GM23338 (cell line): ENCODE results near the gene NCDN. TPM values are rescaled to one million over a fixed set of nuclear protein-coding genes. Genes with fewer than 3 reads are reported as not detected.
"Not testable (repeated sequence)": the region's sequence is repeated elsewhere in the genome, so short reads cannot be mapped to it uniquely, and the experiment has no call there.

ENCODE experiments used
- ATAC-seq: fragments of 200-7000 bp; cut with Tn5 transposase; 3 replicates; pipeline ENCODE4 v1.9.1; 2020
- DNase-seq: peaks from one replicate; pipeline ENCODE4 v3.0.0-alpha.2; 2015; ENCODE audit warnings: low spot score
- H2AFZ ChIP-seq: fragments of 200-600 bp; sonication (generic); 2 replicates; pipeline ENCODE4 v1.8.0; 2016; ENCODE audit warnings: antibody characterized with exemption, mild to moderate bottlenecking, moderate library complexity
- H3F3A ChIP-seq: fragments of 200-600 bp; sonication (generic); replicated peaks from 2 replicates; pipeline ENCODE4 v1.8.0; 2017; ENCODE audit warnings: antibody characterized with exemption, mixed run types, low read depth
- H3K27ac ChIP-seq: fragments of 200-600 bp; sonication (generic); 2 replicates; pipeline ENCODE4 v1.6.1; 2016; ENCODE audit warnings: low read depth
- H3K27me3 ChIP-seq: fragments of 200-600 bp; sonication (generic); 2 replicates; pipeline ENCODE4 v1.8.0; 2016; ENCODE audit warnings: mild to moderate bottlenecking, mixed run types, moderate library complexity; ENCODE audit not compliant: insufficient read depth
- H3K36me3 ChIP-seq: fragments of 200-600 bp; sonication (generic); 2 replicates; pipeline ENCODE4 v1.8.0; 2016; ENCODE audit warnings: mild to moderate bottlenecking; ENCODE audit not compliant: insufficient read depth
- H3K4me1 ChIP-seq: fragments of 200-600 bp; sonication (generic); 2 replicates; pipeline ENCODE4 v1.8.0; 2016; ENCODE audit warnings: mild to moderate bottlenecking, moderate library complexity; ENCODE audit not compliant: insufficient read depth
- H3K4me2 ChIP-seq: fragments of 200-600 bp; sonication (generic); 2 replicates; pipeline ENCODE4 v1.7.1; 2017; ENCODE audit warnings: mixed run types
- H3K4me3 ChIP-seq: fragments of 200-600 bp; sonication (generic); 2 replicates; pipeline ENCODE4 v1.6.1; 2016; ENCODE audit warnings: mixed run types
- H3K79me2 ChIP-seq: fragments of 200-600 bp; sonication (generic); replicated peaks from 2 replicates; pipeline ENCODE4 v1.8.0; 2017; ENCODE audit warnings: mild to moderate bottlenecking; ENCODE audit not compliant: insufficient read depth
- H3K9me2 ChIP-seq: fragments of 200-600 bp; sonication (generic); 2 replicates; pipeline ENCODE4 v1.8.0; 2017; ENCODE audit not compliant: insufficient read depth
- H4K20me1 ChIP-seq: fragments of 200-600 bp; sonication (generic); replicated peaks from 2 replicates; pipeline ENCODE4 v1.8.0; 2017; ENCODE audit warnings: mild to moderate bottlenecking; ENCODE audit not compliant: insufficient read depth
- H3K27ac Mint-ChIP-seq: 2 replicates; pipeline ENCODE4 v1.8.0; 2020; ENCODE audit warnings: inconsistent platforms, mild to moderate bottlenecking, moderate library complexity, mixed read lengths
- H3K27me3 Mint-ChIP-seq: 3 replicates; pipeline ENCODE4 v1.8.0; 2022; ENCODE audit warnings: low read depth, mild to moderate bottlenecking, moderate library complexity, mixed read lengths, inconsistent platforms; ENCODE audit not compliant: insufficient read depth, poor library complexity
- H3K36me3 Mint-ChIP-seq: 3 replicates; pipeline ENCODE4 v1.8.0; 2021; ENCODE audit warnings: low read depth, mild to moderate bottlenecking, inconsistent platforms, moderate library complexity, mixed read lengths
- H3K4me1 Mint-ChIP-seq: 3 replicates; pipeline ENCODE4 v1.8.0; 2020; ENCODE audit warnings: mild to moderate bottlenecking, inconsistent platforms, mixed read lengths
- H3K4me3 Mint-ChIP-seq: 3 replicates; pipeline ENCODE4 v1.8.0; 2021; ENCODE audit warnings: moderate library complexity, mild to moderate bottlenecking, inconsistent platforms, mixed read lengths
- H3K9me3 Mint-ChIP-seq: 3 replicates; pipeline ENCODE4 v1.8.0; 2020; ENCODE audit warnings: moderate library complexity, mild to moderate bottlenecking, inconsistent platforms, mixed read lengths
- EZH2 ChIP-seq: fragments of 200-600 bp; sonication (generic); IDR thresholded peaks from one replicate; pipeline ENCODE4 v1.8.0; 2017; ENCODE audit warnings: antibody characterized with exemption, mild to moderate bottlenecking, low read depth; ENCODE audit not compliant: unreplicated experiment
- EZH2phosphoT487 ChIP-seq: fragments of 200-600 bp; sonication (generic); IDR thresholded peaks from one replicate; pipeline ENCODE4 v1.8.1; 2018; ENCODE audit warnings: antibody characterized with exemption; ENCODE audit not compliant: unreplicated experiment
- JUNB ChIP-seq: IDR thresholded peaks from one replicate; pipeline ENCODE4 v1.6.1; 2016; ENCODE audit warnings: antibody characterized with exemption; ENCODE audit not compliant: unreplicated experiment
- ZNF114 ChIP-seq: fragments of 250-450 bp; sonication (Bioruptor Pico); IDR thresholded peaks from 2 replicates; pipeline ENCODE4 v1.5.0; 2020; ENCODE audit warnings: mild to moderate bottlenecking, moderate library complexity
- ZNF331 ChIP-seq: fragments of 250-450 bp; sonication (Bioruptor Pico); IDR thresholded peaks from 2 replicates; pipeline ENCODE4 v1.5.0; 2020; ENCODE audit warnings: low read depth, mild to moderate bottlenecking, moderate library complexity
- polyA plus RNA-seq: library from polyadenylated mRNA; unstranded; fragments of >200 nt; fragmentation: Nextera tagmentation; extraction: Ambion mirVana; gene quantifications from 2 replicates; pipeline ENCODE4 v1.2.1, GENCODE V29; 2016
- total RNA-seq: library from RNA; depleted of rRNA; stranded (reverse); fragments of >200 nt; shearing (Covaris generic); gene quantifications from 2 replicates; pipeline ENCODE4 v1.2.3, GENCODE V29; 2014
- TF ChIP-seq, protein P1 (sequence below): IDR thresholded peaks from one replicate; pipeline ENCODE4 v1.6.1; 2018; ENCODE audit warnings: antibody characterized with exemption; ENCODE audit not compliant: unreplicated experiment
- TF ChIP-seq, protein P2 (sequence below): fragments of 250-450 bp; sonication (Bioruptor Pico); IDR thresholded peaks from 2 replicates; pipeline ENCODE4 v1.5.0; 2020; ENCODE audit warnings: mild to moderate bottlenecking, moderate library complexity

The NCDN gene
- total and polyA plus RNA-seq, 2 experiments from 2014 or later: 13.2 to 44.2 TPM

DNA sequence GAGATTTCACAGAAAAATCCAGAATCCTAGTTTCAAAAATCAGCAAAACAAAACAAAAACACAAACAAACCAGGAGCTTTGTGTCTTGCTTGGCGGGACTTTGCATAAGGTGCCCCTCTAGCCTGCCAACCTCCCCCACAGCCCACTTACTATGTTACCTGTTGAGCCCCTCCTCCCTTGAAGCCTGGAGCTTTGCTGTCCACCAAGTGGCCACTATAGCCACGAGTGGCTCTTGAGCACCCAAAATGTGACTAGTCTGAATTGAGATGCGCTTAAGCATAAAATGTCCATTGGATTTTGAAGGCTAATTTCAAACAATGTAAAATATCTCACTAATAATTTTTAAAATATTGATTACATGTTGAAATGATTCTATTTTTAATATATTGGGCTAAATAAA is 27.7 kb downstream of the NCDN start (continued):
- TF ChIP-seq, protein P1, sequence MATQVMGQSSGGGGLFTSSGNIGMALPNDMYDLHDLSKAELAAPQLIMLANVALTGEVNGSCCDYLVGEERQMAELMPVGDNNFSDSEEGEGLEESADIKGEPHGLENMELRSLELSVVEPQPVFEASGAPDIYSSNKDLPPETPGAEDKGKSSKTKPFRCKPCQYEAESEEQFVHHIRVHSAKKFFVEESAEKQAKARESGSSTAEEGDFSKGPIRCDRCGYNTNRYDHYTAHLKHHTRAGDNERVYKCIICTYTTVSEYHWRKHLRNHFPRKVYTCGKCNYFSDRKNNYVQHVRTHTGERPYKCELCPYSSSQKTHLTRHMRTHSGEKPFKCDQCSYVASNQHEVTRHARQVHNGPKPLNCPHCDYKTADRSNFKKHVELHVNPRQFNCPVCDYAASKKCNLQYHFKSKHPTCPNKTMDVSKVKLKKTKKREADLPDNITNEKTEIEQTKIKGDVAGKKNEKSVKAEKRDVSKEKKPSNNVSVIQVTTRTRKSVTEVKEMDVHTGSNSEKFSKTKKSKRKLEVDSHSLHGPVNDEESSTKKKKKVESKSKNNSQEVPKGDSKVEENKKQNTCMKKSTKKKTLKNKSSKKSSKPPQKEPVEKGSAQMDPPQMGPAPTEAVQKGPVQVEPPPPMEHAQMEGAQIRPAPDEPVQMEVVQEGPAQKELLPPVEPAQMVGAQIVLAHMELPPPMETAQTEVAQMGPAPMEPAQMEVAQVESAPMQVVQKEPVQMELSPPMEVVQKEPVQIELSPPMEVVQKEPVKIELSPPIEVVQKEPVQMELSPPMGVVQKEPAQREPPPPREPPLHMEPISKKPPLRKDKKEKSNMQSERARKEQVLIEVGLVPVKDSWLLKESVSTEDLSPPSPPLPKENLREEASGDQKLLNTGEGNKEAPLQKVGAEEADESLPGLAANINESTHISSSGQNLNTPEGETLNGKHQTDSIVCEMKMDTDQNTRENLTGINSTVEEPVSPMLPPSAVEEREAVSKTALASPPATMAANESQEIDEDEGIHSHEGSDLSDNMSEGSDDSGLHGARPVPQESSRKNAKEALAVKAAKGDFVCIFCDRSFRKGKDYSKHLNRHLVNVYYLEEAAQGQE: no peak
- no peak for TF ChIP-seq EZH2
- no peak for TF ChIP-seq ZNF114 (CRISPR knock-in tag)
- no peak for TF ChIP-seq EZH2phosphoT487

DNA sequence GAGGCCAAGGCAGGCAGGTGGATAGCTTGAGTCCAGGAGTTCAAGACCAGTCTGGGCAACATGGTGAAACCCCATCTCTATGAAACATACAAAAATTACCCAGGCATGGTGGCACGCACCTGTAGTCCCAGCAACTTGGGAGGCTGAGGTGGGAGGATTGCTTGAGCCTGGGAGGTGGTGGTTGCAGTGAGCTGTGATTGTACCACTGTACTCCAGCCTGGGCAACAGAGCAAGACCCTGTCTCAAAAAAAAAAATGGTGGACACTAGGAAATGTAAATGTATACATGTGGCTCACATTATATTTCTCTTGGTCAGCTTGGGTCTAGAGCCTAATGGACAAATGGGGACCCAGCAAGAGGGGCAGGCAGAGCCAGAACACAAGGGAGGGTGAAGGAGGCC is 28.2 kb downstream of the NCDN start:
- not testable (repeated sequence) for H4K20me1 ChIP-seq, H3K4me2 ChIP-seq, H3K36me3 Mint-ChIP-seq, H3K27me3 Mint-ChIP-seq, H3K36me3 ChIP-seq, H3K27me3 ChIP-seq, ATAC-seq, H2AFZ ChIP-seq, H3K4me3 ChIP-seq, H3K27ac ChIP-seq, H3K9me3 Mint-ChIP-seq, H3K79me2 ChIP-seq, H3K27ac Mint-ChIP-seq, DNase-seq, H3K9me2 ChIP-seq, H3K4me3 Mint-ChIP-seq, H3K4me1 Mint-ChIP-seq, H3F3A ChIP-seq, H3K4me1 ChIP-seq

DNA sequence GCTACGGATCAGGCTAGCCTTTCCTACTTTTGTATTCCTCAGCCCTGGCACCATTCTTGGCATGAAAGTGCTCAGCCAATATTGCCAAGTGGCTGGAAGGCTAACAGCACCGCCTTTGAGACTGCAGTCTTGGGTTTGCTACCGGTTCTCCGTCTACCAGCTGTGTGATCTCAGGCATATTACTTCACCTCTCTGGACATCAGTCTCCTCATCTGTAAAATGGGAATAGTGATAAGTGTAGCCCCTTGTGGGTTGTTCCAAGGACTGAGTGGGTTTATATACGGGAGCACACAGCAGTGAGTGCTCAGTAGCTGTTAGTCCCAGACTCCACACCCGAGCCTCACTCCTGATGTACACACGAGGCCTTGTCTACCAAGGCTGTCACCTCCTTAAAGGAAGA is 29.2 kb downstream of the NCDN start:
- no peak overlapping the region for H3K4me3 ChIP-seq
- H3K27me3 Mint-ChIP-seq: peaks cover 8% of the 10 kb centered on the region
- ATAC-seq (no peak), DNase-seq (no peak)
- H3K79me2 ChIP-seq: no peaks in the 10 kb centered on the region
- H3K9me3 Mint-ChIP-seq: 0 out of 3 replicates have a peak, but pooled peaks cover 2% of the 10 kb centered on the region
- no peak overlapping the region for H3K4me3 Mint-ChIP-seq
- H4K20me1 ChIP-seq: no peaks in the 10 kb centered on the region
- no peaks in the 10 kb centered on the region for H3K27me3 ChIP-seq
- H3K36me3 Mint-ChIP-seq: no peaks in the 10 kb centered on the region
- no peaks in the 10 kb centered on the region for H3F3A ChIP-seq
- H3K27ac Mint-ChIP-seq: no peak overlapping the region
- peaks cover 7% of the 10 kb centered on the region; the same call in 2 of the 3 replicates for H3K4me1 Mint-ChIP-seq
- H3K4me1 ChIP-seq: no peaks in the 10 kb centered on the region
- H3K27ac ChIP-seq: no peak overlapping the region
- H3K4me2 ChIP-seq: no peak overlapping the region
- H2AFZ ChIP-seq: no peak overlapping the region
- H3K9me2 ChIP-seq: no peaks in the 10 kb centered on the region
- no peaks in the 10 kb centered on the region for H3K36me3 ChIP-seq
- TF ChIP-seq, protein P2, sequence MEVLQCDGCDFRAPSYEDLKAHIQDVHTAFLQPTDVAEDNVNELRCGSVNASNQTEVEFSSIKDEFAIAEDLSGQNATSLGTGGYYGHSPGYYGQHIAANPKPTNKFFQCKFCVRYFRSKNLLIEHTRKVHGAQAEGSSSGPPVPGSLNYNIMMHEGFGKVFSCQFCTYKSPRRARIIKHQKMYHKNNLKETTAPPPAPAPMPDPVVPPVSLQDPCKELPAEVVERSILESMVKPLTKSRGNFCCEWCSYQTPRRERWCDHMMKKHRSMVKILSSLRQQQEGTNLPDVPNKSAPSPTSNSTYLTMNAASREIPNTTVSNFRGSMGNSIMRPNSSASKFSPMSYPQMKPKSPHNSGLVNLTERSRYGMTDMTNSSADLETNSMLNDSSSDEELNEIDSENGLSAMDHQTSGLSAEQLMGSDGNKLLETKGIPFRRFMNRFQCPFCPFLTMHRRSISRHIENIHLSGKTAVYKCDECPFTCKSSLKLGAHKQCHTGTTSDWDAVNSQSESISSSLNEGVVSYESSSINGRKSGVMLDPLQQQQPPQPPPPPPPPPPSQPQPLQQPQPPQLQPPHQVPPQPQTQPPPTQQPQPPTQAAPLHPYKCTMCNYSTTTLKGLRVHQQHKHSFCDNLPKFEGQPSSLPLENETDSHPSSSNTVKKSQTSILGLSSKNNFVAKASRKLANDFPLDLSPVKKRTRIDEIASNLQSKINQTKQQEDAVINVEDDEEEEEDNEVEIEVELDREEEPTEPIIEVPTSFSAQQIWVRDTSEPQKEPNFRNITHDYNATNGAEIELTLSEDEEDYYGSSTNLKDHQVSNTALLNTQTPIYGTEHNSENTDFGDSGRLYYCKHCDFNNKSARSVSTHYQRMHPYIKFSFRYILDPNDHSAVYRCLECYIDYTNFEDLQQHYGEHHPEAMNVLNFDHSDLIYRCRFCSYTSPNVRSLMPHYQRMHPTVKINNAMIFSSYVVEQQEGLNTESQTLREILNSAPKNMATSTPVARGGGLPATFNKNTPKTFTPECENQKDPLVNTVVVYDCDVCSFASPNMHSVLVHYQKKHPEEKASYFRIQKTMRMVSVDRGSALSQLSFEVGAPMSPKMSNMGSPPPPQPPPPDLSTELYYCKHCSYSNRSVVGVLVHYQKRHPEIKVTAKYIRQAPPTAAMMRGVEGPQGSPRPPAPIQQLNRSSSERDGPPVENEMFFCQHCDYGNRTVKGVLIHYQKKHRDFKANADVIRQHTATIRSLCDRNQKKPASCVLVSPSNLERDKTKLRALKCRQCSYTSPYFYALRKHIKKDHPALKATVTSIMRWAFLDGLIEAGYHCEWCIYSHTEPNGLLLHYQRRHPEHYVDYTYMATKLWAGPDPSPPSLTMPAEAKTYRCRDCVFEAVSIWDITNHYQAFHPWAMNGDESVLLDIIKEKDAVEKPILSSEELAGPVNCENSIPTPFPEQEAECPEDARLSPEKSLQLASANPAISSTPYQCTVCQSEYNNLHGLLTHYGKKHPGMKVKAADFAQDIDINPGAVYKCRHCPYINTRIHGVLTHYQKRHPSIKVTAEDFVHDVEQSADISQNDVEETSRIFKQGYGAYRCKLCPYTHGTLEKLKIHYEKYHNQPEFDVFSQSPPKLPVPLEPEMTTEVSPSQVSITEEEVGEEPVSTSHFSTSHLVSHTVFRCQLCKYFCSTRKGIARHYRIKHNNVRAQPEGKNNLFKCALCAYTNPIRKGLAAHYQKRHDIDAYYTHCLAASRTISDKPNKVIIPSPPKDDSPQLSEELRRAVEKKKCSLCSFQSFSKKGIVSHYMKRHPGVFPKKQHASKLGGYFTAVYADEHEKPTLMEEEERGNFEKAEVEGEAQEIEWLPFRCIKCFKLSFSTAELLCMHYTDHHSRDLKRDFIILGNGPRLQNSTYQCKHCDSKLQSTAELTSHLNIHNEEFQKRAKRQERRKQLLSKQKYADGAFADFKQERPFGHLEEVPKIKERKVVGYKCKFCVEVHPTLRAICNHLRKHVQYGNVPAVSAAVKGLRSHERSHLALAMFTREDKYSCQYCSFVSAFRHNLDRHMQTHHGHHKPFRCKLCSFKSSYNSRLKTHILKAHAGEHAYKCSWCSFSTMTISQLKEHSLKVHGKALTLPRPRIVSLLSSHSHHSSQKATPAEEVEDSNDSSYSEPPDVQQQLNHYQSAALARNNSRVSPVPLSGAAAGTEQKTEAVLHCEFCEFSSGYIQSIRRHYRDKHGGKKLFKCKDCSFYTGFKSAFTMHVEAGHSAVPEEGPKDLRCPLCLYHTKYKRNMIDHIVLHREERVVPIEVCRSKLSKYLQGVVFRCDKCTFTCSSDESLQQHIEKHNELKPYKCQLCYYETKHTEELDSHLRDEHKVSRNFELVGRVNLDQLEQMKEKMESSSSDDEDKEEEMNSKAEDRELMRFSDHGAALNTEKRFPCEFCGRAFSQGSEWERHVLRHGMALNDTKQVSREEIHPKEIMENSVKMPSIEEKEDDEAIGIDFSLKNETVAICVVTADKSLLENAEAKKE: no peak
- TF ChIP-seq ZNF331 (CRISPR knock-in tag) (no peak), JUNB (no peak), EZH2 (no peak)
- TF ChIP-seq, protein P1: no peak
